HepG2 (cell line): ENCODE data around the gene METTL22. TPM values are rescaled to one million over a fixed set of nuclear protein-coding genes. Genes with fewer than 3 reads are reported as not detected.

ENCODE experiments used
- AGO2 ChIP-seq: fragments of 200-400 bp; formaldehyde crosslinking; optimal IDR thresholded peaks from 2 replicates; pipeline ENCODE3; 2017; ENCODE audit warnings: mild to moderate bottlenecking, low read depth, low read length, moderate library complexity
- ATF1 ChIP-seq: IDR thresholded peaks from 2 replicates; pipeline ENCODE4 v1.6.1; 2016; ENCODE audit warnings: mild to moderate bottlenecking, control low read depth
- BHLHE40 ChIP-seq: IDR thresholded peaks from 2 replicates; pipeline ENCODE4 v1.6.1; 2011; ENCODE audit warnings: low read length, improper control_type of control experiment
- CEBPB ChIP-seq: IDR thresholded peaks from 2 replicates; pipeline ENCODE4 v1.6.1; 2011; ENCODE audit warnings: low read depth, low read length, improper control_type of control experiment, borderline replicate concordance
- CEBPG ChIP-seq: IDR thresholded peaks from 2 replicates; pipeline ENCODE4 v1.6.1; 2016
- DRAP1 ChIP-seq: IDR thresholded peaks from 2 replicates; pipeline ENCODE4 v1.6.1; 2016; ENCODE audit warnings: missing genetic modification reagents, missing compliant biosample characterization
- IKZF1 ChIP-seq: fragments of 450-650 bp; IDR thresholded peaks from 2 replicates; pipeline ENCODE4 v1.7.1; 2016
- KDM5A ChIP-seq: fragments of 200-600 bp; sonication (generic); IDR thresholded peaks from 2 replicates; pipeline ENCODE4 v1.7.0; 2018; ENCODE audit warnings: antibody characterized with exemption, mild to moderate bottlenecking, low read length, borderline replicate concordance
- MAFG ChIP-seq: sonication (generic); formaldehyde crosslinking; IDR thresholded peaks from 2 replicates; pipeline ENCODE4 v1.5.1; 2020; ENCODE audit warnings: mild to moderate bottlenecking, missing genetic modification reagents
- NFYB ChIP-seq: sonication (generic); formaldehyde crosslinking; IDR thresholded peaks from 2 replicates; pipeline ENCODE4 v1.4.0; 2020; ENCODE audit warnings: missing genetic modification reagents
- NONO ChIP-seq, 2 experiments: fragments of 450-650 bp in 1 of 2; sonication (generic) in 1 of 2; formaldehyde crosslinking in 1 of 2; IDR thresholded peaks in 1 of 2; conservative IDR thresholded peaks in 1 of 2; 2 replicates each; pipeline versions ENCODE4 v1.6.1 to v1.8.0; 2017 to 2022; ENCODE audit warnings: mild to moderate bottlenecking in 1 of 2, missing genetic modification reagents in 1 of 2, moderate library complexity in 1 of 2
- RNF219 ChIP-seq: sonication (generic); formaldehyde crosslinking; IDR thresholded peaks from 2 replicates; pipeline ENCODE4 v1.5.0; 2020; ENCODE audit warnings: mild to moderate bottlenecking, missing genetic modification reagents
- SNAPC4 ChIP-seq: sonication (generic); formaldehyde crosslinking; IDR thresholded peaks from 2 replicates; pipeline ENCODE4 v1.4.0; 2020; ENCODE audit warnings: mild to moderate bottlenecking, missing genetic modification reagents
- SRSF9 ChIP-seq: fragments of 200-400 bp; formaldehyde crosslinking; IDR thresholded peaks from 2 replicates; pipeline ENCODE4 v1.6.1; 2018; ENCODE audit warnings: borderline replicate concordance, mild to moderate bottlenecking, low read depth, low read length; ENCODE audit not compliant: insufficient read depth, poor library complexity, severe bottlenecking
- TBX2 ChIP-seq: sonication (generic); formaldehyde crosslinking; IDR thresholded peaks from 2 replicates; pipeline ENCODE4 v1.5.0; 2020; ENCODE audit warnings: missing genetic modification reagents, mild to moderate bottlenecking, borderline replicate concordance
- XRCC5 ChIP-seq: fragments of 200-400 bp; formaldehyde crosslinking; optimal IDR thresholded peaks from 2 replicates; pipeline ENCODE3; 2017; ENCODE audit warnings: mild to moderate bottlenecking, low read length
- ZNF292 ChIP-seq: sonication (generic); formaldehyde crosslinking; IDR thresholded peaks from 2 replicates; pipeline ENCODE4 v1.8.1; 2022; ENCODE audit warnings: mild to moderate bottlenecking, low read depth, missing genetic modification reagents, borderline replicate concordance
- ZNF83 ChIP-seq: sonication (generic); formaldehyde crosslinking; IDR thresholded peaks from 2 replicates; pipeline ENCODE4 v1.4.0; 2020; ENCODE audit warnings: missing genetic modification reagents, mild to moderate bottlenecking, borderline replicate concordance
- polyA plus RNA-seq, 8 experiments: library from polyadenylated mRNA; depleted of rRNA in 3 of 8; stranded (reverse) in 7 of 8; unstranded in 1 of 8; fragments of >200 nt; fragmentation: Illumina TruSeq in 4 of 8; extraction: Trizol in 4 of 8; gene quantifications; 2 replicates each; pipeline versions ENCODE4 v1.2.1 to v1.2.3, GENCODE V29; 2011 to 2016; ENCODE audit warnings: low read depth in 4 of 8, missing spikeins in 1 of 8, mixed read lengths in 1 of 8; ENCODE audit not compliant: insufficient read depth in 1 of 8
- total RNA-seq, 5 experiments: library from RNA; depleted of rRNA; stranded (reverse); fragments of >200 nt; fragmentation: Illumina TruSeq; extraction: Trizol; gene quantifications; 2 replicates each; pipeline ENCODE4 v1.2.3, GENCODE V29; 2016; ENCODE audit warnings: low read depth in 1 of 5
- TF ChIP-seq, protein P1 (sequence below): sonication (generic); formaldehyde crosslinking; IDR thresholded peaks from 2 replicates; pipeline ENCODE4 v1.5.0; 2020; ENCODE audit warnings: mild to moderate bottlenecking, missing genetic modification reagents
- TF ChIP-seq, protein P2 (sequence below): conservative IDR thresholded peaks from 2 replicates; pipeline ENCODE4 v1.6.1; 2018; ENCODE audit warnings: missing genetic modification reagents

Gene METTL22
- total and polyA plus RNA-seq, 2 of the 13 experiments (the other 11 are each of a cell fraction or from before 2014, with no cell fraction given) = 36.2 to 94.8 TPM

DNA sequence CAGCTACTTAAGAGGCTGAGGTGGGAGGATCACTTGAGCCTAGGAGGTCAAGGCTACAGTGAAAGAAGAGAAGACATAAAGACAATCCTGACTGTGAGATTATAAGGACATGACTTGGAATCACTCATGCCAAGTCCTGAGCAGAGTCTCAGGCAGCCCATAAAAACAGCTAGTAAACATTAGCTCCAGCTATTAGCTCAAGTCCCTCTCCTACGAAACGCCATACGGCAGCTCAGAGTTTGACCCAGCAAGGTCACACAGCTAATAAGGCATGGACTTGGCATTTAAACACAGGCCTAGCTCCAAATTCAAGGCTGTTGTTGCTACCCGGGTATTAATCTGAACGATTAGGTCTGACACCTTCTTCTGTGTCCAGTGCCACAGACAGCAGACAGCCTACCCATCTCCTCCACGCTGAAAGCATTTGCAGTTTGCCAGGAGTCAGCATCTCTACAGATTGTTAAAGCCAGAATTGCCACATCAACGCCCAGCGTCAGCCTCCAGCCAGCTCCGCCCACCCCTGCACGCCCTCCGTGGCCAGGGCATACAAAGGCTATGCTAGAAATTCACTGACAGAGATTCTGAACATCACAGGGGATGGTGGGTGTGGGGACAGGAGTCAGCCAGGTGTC is 21.2 kb upstream of the METTL22 start (continued):
- TF ChIP-seq SNAPC4 (CRISPR knock-in tag) (no peak), ZNF292 (peak; percentile 58; the same call in 1 of the 2 replicates), BHLHE40 (no peak), XRCC5 (no peak), ZNF83 (CRISPR knock-in tag) (no peak), CEBPB (peak; percentile 81; the same call in 1 of the 2 replicates), NONO (IDR thresholded peaks at IDR 0.05) (no peak), NONO (CRISPR knock-in tag; conservative IDR thresholded peaks at IDR 0.05) (no peak), MAFG (no peak), KDM5A (no peak), ATF1 (CRISPR knock-in tag) (no peak), TBX2 (no peak), IKZF1 (no peak), SRSF9 (no peak), NFYB (CRISPR knock-in tag) (no peak), DRAP1 (no peak), RNF219 (CRISPR knock-in tag) (no peak), CEBPG (peak; percentile 43; the same call in 1 of the 2 replicates), AGO2 (no peak)
- TF ChIP-seq, protein P1, sequence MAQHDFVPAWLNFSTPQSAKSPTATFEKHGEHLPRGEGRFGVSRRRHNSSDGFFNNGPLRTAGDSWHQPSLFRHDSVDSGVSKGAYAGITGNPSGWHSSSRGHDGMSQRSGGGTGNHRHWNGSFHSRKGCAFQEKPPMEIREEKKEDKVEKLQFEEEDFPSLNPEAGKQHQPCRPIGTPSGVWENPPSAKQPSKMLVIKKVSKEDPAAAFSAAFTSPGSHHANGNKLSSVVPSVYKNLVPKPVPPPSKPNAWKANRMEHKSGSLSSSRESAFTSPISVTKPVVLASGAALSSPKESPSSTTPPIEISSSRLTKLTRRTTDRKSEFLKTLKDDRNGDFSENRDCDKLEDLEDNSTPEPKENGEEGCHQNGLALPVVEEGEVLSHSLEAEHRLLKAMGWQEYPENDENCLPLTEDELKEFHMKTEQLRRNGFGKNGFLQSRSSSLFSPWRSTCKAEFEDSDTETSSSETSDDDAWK = no peak
- TF ChIP-seq, protein P2, sequence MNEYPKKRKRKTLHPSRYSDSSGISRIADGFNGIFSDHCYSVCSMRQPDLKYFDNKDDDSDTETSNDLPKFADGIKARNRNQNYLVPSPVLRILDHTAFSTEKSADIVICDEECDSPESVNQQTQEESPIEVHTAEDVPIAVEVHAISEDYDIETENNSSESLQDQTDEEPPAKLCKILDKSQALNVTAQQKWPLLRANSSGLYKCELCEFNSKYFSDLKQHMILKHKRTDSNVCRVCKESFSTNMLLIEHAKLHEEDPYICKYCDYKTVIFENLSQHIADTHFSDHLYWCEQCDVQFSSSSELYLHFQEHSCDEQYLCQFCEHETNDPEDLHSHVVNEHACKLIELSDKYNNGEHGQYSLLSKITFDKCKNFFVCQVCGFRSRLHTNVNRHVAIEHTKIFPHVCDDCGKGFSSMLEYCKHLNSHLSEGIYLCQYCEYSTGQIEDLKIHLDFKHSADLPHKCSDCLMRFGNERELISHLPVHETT (CRISPR knock-in tag) = no peak
